KG1 (cell line): ENCODE results near the gene MPV17L2.

Experiments used
- DNase-seq: peaks from one replicate; lab custom pipeline; 2025; lab: John Stamatoyannopoulos, UW

MPV17L2 gene

GRCh38 chr19:18218600-18218999, 25.6 kb downstream of the MPV17L2 start:
- DNase-seq: no peak

DNA sequence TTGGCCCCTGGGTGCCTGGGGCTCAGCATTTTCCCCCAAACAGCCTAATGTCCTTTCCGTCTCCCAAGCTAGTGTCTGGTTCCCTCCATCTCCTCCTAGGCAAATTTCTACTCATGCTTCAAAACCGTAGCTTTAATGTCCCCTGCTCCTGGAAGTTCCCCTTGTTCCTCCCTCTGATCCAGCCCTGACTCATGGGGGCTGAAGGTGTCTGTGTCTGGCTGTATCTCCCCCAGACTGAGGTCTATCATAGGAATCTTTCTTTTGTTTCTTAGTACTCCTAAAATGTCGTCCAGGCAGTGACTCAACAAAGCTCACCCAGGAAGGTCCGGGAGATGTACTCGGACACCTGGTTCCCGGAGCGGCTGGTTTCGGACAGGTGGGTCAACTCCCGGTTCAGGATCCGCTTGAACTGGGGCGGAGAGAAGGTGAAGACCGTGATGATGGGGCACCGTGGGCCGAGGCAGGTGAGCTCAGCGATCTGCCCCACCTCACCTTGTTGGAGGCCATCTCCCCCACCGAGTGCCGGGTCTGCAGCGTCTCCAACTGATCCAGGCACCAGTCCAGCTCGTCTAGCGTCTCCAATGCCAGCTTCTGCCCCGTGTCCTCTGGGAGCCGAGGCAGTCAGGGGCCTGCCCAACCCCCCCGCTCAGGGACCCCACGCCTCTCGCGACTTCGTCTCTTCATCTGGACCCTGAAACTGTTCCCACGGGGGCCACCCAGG, 27.1 kb downstream of the MPV17L2 start:
- no peak for DNase-seq

DNA sequence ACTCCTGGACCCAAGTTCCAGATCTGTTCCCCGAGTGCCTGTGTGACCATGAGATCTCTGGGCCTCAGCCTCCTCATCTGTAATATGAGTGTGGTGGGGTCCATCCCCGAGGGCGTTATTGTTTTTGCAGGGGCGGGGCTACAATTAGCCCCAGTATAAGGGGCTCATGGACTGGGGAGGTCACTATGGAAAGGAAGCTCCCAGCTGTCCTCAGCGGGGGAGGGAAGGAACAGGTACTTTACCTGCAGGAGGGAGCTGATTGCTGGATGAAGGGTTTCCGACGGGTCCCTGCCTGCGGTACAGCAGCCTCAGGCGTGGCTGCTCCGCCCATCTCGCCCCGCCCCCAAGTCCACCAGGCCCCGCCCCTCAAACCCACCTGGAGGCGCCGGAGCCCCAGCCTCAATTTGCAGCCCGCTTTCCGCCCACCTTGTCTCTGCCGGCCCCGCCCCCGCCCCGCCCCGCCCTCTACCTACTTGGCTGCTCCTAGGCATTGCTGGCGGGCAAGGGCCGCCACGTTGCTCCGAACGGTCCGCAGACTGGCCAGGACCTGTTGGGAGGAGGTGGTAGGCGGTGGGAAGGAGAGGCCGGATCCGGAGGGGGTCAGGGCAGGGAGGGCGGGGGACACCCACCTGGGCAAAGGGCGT, 27.7 kb downstream of the MPV17L2 start:
- DNase-seq: no peak

- no peak for DNase-seq
Measured at GRCh38 chr19:18221815-18222725, 29.1 kb downstream of the MPV17L2 start.

DNA sequence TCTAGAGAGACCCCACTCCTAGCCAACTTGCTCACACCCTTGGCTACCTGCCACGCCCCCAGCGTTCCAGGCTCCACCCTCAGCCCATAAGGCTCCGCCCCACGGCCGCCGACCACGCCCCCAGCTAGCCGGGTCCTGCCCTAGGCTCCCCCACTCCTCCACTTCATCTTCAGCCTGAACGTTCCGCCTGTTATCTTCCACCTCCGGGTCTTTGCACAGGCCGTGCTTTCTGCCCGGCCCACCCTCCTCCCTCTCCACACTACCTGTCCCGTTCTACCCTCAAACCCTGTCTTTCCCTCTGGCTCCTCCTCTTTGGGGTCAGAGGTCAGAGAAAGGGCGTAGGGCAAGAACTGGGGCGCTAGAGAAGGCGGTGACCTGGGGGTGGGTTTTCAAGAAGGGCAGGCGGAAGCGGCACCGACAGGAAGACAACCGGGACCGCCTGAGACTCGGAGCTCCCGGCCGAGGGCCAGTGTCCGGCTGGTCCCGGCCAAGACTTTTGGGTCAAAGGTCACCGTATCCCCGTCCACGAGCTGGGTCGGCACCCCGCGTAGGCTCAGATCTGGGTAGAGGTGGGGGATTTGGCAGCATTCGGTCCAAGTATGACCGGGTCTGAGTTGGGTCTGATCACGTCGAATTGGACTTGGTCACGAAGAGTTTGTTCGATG, 31.0 kb downstream of the MPV17L2 start:
- no peak for DNase-seq

- peak; percentile 81 for DNase-seq
Measured at GRCh38 chr19:18224525-18225354, 31.7 kb downstream of the MPV17L2 start.

- no peak for DNase-seq
Measured at GRCh38 chr19:18225355-18225701, 32.3 kb downstream of the MPV17L2 start.

DNA sequence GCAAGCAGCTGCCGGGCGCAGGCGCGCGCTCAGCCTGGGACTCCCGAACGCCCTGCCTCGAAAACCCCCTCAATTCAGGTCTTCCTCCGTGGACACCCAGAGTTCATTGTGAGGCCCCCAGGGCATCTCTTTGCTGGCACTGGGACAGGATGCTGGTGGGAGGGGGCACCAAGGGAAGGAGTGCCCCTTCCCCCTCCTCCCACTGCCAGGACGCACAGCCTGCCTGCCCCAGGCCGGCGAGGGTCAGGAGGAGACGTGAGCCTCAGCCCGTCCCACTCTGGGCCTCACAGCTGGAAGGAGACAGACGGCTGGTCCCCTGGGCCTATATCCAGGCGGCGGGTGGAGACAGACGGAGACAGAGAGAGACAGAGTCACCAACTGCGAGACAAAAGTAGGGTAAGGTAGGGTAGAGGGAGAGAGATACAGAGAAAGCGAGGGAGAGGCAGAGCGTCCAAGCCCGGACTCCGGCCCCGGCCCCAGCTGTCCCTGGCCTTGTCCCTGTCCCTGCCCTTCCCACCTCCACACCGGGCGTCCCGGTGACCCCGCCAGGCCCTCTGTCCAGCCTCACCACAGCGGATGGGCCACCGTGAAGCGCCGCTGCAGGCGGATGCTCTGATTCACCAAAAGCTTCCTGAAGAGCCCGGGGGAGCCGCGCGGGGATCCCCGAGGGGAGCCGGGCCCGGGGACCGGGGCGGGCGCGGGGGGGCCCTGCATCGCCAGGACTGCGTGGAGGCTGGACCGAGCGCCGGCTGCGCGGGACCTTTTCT, 32.9 kb downstream of the MPV17L2 start, which contains the start of gene PDE4C:
TSS of gene PDE4C (minus strand) at position 737 of the 767 bp plus-strand sequence. CDS start at position 714, 23 bp downstream.
- DNase-seq: no peak

GRCh38 chr19:18226956-18227780, 34.1 kb downstream of the MPV17L2 start:
- no peak for DNase-seq

DNA sequence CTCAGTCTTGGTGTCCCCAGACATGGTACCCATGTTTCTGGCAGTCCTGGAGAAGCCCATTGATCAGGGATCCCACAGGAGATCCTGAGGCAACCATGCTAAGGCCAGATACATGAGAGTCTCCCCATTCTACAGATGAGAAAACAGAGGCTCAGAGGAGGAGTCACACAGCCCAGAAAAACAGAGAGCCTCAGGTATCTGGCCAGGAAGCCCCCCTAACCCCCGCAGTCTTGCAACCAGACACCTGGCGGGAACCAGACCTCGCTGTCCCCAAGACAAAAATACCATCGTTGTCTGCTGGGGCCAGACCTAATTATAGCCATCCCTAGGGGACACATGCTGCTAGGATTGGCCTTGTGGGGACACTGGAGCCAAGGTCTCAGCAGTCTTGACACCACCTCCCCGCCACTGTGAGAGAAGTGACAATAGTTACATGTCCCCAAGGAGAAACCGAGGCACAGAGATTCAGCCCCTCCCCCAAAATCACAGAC, 34.8 kb downstream of the MPV17L2 start:
- no peak for DNase-seq

DNA sequence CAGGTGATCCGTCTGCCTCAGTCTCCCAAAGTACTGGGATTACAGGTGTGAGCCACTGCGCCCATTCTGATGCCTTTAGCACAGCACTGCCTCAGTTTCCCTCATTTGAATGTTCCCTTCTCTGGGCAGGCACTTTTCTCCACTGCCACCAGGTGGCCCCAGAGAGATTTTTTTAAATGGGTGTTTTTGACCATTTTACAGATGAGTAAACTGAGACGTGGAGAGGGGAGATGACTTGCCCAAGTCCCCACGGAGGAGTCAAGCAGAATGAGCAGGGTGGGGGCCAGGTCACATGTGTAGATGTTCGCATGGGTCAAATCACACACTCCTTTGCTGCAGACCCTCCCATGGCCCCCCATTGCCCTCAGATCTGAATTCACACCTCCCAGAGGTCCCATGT, 36.5 kb downstream of the MPV17L2 start:
- DNase-seq: no peak

DNA sequence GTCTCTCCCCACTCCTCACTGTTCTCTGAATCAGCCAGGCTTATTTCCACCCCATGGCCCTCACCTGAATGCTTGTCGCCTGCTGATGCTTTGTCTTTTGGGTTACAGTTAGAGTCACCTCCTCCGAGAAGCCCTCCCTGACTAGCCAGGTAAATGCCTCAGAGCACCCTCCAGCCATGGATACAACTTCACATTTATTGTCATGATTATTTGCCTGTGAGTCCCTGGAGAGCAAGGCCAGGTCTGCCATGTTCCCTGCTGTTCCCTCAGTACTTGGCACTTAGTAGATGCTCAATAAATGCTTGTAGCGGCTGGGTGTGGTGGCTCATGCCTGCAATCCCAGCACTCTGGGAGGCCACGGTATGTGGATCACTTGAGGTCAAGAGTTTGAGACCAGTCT, 36.9 kb downstream of the MPV17L2 start:
- no peak for DNase-seq

- no peak for DNase-seq
Measured at GRCh38 chr19:18230941-18231734, 38.1 kb downstream of the MPV17L2 start.

DNA sequence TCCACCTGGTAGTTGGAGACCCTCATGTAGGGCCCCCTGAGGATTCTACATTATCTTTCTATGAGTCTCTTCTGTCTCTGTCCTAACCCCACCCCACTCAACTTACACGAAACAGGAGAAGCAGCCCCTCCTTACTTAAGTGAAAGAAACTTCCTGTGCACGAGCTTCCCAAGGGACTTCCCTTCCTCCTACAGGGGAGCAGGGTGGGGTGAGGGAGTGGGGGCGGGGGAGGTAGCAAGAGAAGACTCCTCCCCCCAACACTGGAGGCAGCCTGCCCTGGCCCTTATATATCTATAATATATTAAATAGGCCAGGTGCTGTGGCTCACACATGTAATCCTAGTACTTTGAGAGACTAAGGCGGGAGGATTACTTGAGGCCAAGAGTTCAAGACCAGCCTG, 38.8 kb downstream of the MPV17L2 start:
- no peak for DNase-seq

GRCh38 chr19:18232540-18233223, 39.7 kb downstream of the MPV17L2 start:
- DNase-seq: no peak

DNA sequence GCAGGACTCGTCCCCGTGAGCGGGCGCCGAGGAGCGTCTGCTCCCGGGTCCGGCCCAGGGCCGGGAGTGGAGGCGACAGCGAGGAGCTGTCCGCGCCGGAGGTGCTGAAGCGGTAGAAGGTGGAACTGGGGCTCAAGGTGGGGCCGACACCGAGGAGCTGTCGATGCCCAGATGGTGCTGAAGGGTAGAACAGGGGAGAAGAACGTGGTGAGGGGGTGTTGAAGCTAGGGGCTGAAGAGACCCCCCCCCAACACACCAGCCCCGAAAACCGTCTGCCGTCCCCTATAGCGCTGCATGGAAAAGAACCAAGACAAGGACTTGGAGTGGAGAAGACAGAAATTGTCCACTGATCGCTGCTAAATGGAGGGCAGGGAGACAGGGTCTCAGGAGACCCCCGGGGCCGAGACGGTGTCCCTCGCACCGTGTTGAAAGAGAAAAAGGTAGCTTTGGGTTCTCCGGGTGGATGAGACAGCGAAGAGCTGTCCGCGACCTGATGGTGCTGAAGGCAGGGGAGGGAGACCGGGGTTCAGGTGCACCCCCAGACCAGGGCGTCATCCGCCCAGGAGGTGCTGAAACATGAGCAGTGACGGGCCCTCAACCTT, 40.3 kb downstream of the MPV17L2 start:
- no peak for DNase-seq

- no peak for DNase-seq
Measured at GRCh38 chr19:18234194-18234593, 41.2 kb downstream of the MPV17L2 start.

DNA sequence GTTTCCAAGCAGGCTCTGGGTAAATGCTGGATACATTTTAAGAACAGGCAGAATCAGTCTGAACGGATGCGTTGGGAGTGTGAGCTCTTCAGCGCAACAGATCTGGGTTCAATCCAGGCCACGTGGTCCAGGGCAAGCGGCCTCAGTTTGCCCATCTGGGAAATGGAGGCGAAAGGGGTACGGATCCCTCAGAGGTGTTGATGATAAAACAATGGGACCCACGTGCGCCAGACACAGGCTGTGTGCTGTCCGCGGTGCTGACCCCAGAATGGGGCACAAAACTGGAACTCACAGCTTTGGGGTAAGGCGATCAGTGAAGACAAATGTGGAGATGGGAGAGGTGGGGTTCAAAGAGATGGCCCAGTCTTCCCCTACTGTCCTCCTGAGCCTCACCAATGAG, 46.3 kb downstream of the MPV17L2 start:
- no peak for DNase-seq
